Occipital lobe (tissue), 2 donors: ENCODE measurements around the gene TEX52. TPM values are rescaled to one million over a fixed set of nuclear protein-coding genes. Genes with fewer than 3 reads are reported as not detected.

Experiments used
- DNase-seq: peaks from one replicate; lab custom pipeline; 2025; lab: John Stamatoyannopoulos, UW
- total RNA-seq: library from RNA; depleted of rRNA; stranded (reverse); fragments of >200 nt; gene quantifications from one replicate; pipeline ENCODE4 v1.2.3, GENCODE V29; 2014

Gene TEX52
- total RNA-seq, result not detected

- no peak for DNase-seq
Observed at GRCh38 chr12:2857021-2857431, at the start of gene TEX52. Gene TEX52 (minus strand): TSS chr12:2857039. CDS start chr12:2857026, 13 bp downstream.

- DNase-seq, result no peak
Observed at GRCh38 chr12:2904260-2904659, 47.4 kb upstream of the TEX52 start.

GRCh38 chr12:2902272-2902880, 45.5 kb upstream of the TEX52 start:
- DNase-seq, result peak; percentile 46

GRCh38 chr12:2900642-2901041, 43.8 kb upstream of the TEX52 start:
- DNase-seq, result no peak

- no peak for DNase-seq
Observed at GRCh38 chr12:2897418-2897817, 40.6 kb upstream of the TEX52 start.

- no peak for DNase-seq
Observed at GRCh38 chr12:2895511-2895910, 38.7 kb upstream of the TEX52 start.

GRCh38 chr12:2895051-2895451, 38.2 kb upstream of the TEX52 start:
- no peak for DNase-seq

GRCh38 chr12:2893007-2893406, 36.2 kb upstream of the TEX52 start:
- no peak for DNase-seq

GRCh38 chr12:2892246-2892645, 35.4 kb upstream of the TEX52 start:
- DNase-seq, result no peak

- no peak for DNase-seq
Observed at GRCh38 chr12:2891240-2892053, 34.6 kb upstream of the TEX52 start.

- DNase-seq, result peak; percentile 99
Observed at GRCh38 chr12:2890388-2891239, 33.8 kb upstream of the TEX52 start, which contains the start of gene TULP3. Gene TULP3 (plus strand): TSS chr12:2890891. CDS start chr12:2890948, 57 bp downstream.

GRCh38 chr12:2890001-2890387, 33.2 kb upstream of the TEX52 start:
- no peak for DNase-seq

GRCh38 chr12:2886768-2887450, 30.1 kb upstream of the TEX52 start:
- DNase-seq, result no peak

- DNase-seq, result no peak
Observed at GRCh38 chr12:2884810-2885209, 28.0 kb upstream of the TEX52 start.

GRCh38 chr12:2879853-2880252, 23.0 kb upstream of the TEX52 start:
- no peak for DNase-seq

GRCh38 chr12:2877953-2878732, 21.3 kb upstream of the TEX52 start:
- DNase-seq, result no peak

GRCh38 chr12:2877047-2877952, 20.5 kb upstream of the TEX52 start, which contains the start of the genes FOXM1 and RHNO1:
Gene FOXM1 (minus strand): TSS chr12:2877174. CDS start chr12:2874478, 2,696 bp downstream.
Gene RHNO1 (plus strand): TSS chr12:2877223. CDS start chr12:2885367, 8,144 bp downstream.
- peak; percentile 83 for DNase-seq

- no peak for DNase-seq
Observed at GRCh38 chr12:2876431-2877046, 19.7 kb upstream of the TEX52 start.
